Left ventricle myocardium inferior (tissue), 1 donor: ENCODE measurements around the gene OR2V1. TPM values are rescaled to one million over a fixed set of nuclear protein-coding genes. Genes with fewer than 3 reads are reported as not detected.
A peak's percentile ranks its signal among the peaks of the same experiment; 100 is the strongest.

Source experiments
- DNase-seq: peaks from one replicate; pipeline ENCODE4 v3.0.0-alpha.2; 2020
- H3K27ac ChIP-seq: fragments of 200-600 bp; replicated peaks from 2 replicates; pipeline ENCODE4 v1.8.0; 2021
- H3K27me3 ChIP-seq: fragments of 200-600 bp; 2 replicates; pipeline ENCODE4 v1.8.0; 2021; ENCODE audit warnings: low read depth
- H3K36me3 ChIP-seq: fragments of 200-600 bp; 2 replicates; pipeline ENCODE4 v1.8.0; 2021
- H3K4me1 ChIP-seq: fragments of 200-600 bp; 2 replicates; pipeline ENCODE4 v1.8.0; 2021
- H3K4me3 ChIP-seq: fragments of 200-600 bp; 2 replicates; pipeline ENCODE4 v1.8.0; 2021; ENCODE audit warnings: mild to moderate bottlenecking, moderate library complexity
- H3K9me3 ChIP-seq: fragments of 200-600 bp; replicated peaks from 2 replicates; pipeline ENCODE4 v1.8.0; 2021
- CTCF ChIP-seq: fragments of 200-600 bp; IDR thresholded peaks from 2 replicates; pipeline ENCODE4 v1.8.0; 2021; ENCODE audit warnings: antibody characterized with exemption, mild to moderate bottlenecking, borderline replicate concordance
- intact Hi-C: fragments of 100-400 bp; cut with micrococcal nuclease; formaldehyde crosslinking; loops from one replicate; pipeline ENCODE4 v1.11.0; 2022
- total RNA-seq: library from RNA; stranded (reverse); fragmentation: NEBNext Ultra II Directional; extraction: Animal tissue kit (Norgen Biotek cat#: 25700); gene quantifications from one replicate; pipeline ENCODE4 v1.2.1, GENCODE V29; 2021
- donor health status: DM: no; HTN: yes; CAD: no; lungs with severe emphysema.

The OR2V1 gene
- total RNA-seq, 1 donor from 2014 or later: not detected

- Histone ChIP-seq H3K36me3 (no peaks in the 10 kb centered on the region), H3K4me3 (peak overlapping the region; percentile 57), H3K4me1 (peaks cover 22% of the 10 kb centered on the region), H3K9me3 (no peaks in the 10 kb centered on the region), H3K27ac (peak overlapping the region; percentile 80), H3K27me3 (peaks cover 33% of the 10 kb centered on the region)
- intact Hi-C loops: no loop called here
- DNase-seq: peak; percentile 33
- TF ChIP-seq CTCF: no peak
Measured at GRCh38 chr5:181160152-181160754, 29.3 kb upstream of the OR2V1 start.

- Histone ChIP-seq H3K27me3 (peaks cover 33% of the 10 kb centered on the region), H3K36me3 (no peaks in the 10 kb centered on the region), H3K4me3 (peak overlapping the region; percentile 57), H3K27ac (peak overlapping the region; percentile 80), H3K9me3 (no peaks in the 10 kb centered on the region), H3K4me1 (peaks cover 22% of the 10 kb centered on the region)
- DNase-seq: peak; percentile 84
- intact Hi-C loops: no loop called here
- peak; percentile 91 for TF ChIP-seq CTCF
Measured at GRCh38 chr5:181159286-181160151, 28.6 kb upstream of the OR2V1 start.

- no peak overlapping the region for H3K4me3 ChIP-seq
- H3K36me3 ChIP-seq: no peaks in the 10 kb centered on the region
- peaks cover 22% of the 10 kb centered on the region for H3K4me1 ChIP-seq
- intact Hi-C loops: no loop called here
- no peak overlapping the region for H3K27ac ChIP-seq
- no peaks in the 10 kb centered on the region for H3K9me3 ChIP-seq
- no peak for TF ChIP-seq CTCF
- H3K27me3 ChIP-seq: peaks cover 28% of the 10 kb centered on the region
- DNase-seq: no peak
Measured at GRCh38 chr5:181158869-181159268, 27.9 kb upstream of the OR2V1 start.

GRCh38 chr5:181156758-181157157, 25.8 kb upstream of the OR2V1 start:
- intact Hi-C loops: no loop called here
- no peak for TF ChIP-seq CTCF
- Histone ChIP-seq H3K4me3 (no peak overlapping the region), H3K4me1 (peaks cover 18% of the 10 kb centered on the region), H3K9me3 (no peaks in the 10 kb centered on the region), H3K27me3 (peaks cover 37% of the 10 kb centered on the region), H3K27ac (no peak overlapping the region), H3K36me3 (no peaks in the 10 kb centered on the region)
- no peak for DNase-seq

GRCh38 chr5:181153814-181154213, 22.8 kb upstream of the OR2V1 start:
- Histone ChIP-seq H3K4me3 (no peak overlapping the region), H3K4me1 (peaks cover 4% of the 10 kb centered on the region), H3K36me3 (no peaks in the 10 kb centered on the region), H3K27me3 (peaks cover 66% of the 10 kb centered on the region), H3K9me3 (no peaks in the 10 kb centered on the region), H3K27ac (no peak overlapping the region)
- DNase-seq: no peak
- TF ChIP-seq CTCF: no peak
- intact Hi-C loops: no loop called here
